PC-9 (cell line): ENCODE measurements around the gene CD99. TPM values are rescaled to one million over a fixed set of nuclear protein-coding genes. Genes with fewer than 3 reads are reported as not detected.

Experiments
- BruUV-seq: library from RNA; stranded (reverse); fragments of 400-500 nt; replicated peaks from 2 replicates; lab custom pipeline; 2021; lab: Mats Ljungman, UMichigan
- CTCF ChIA-PET: fragments of 300-600 bp; sonication (Branson Sonifier 250); formaldehyde crosslinking; loops from one replicate; lab custom pipeline; 2022; ENCODE audit warnings: antibody characterized with exemption; lab: Charles Lee
- POLR2A ChIA-PET: fragments of 300-600 bp; sonication (Branson Sonifier 250); formaldehyde crosslinking; loops from one replicate; lab custom pipeline; 2022; ENCODE audit warnings: antibody characterized with exemption; ENCODE audit not compliant: unreplicated experiment; lab: Charles Lee
- DNase-seq, 2 experiments: peaks; one replicate each; pipeline versions ENCODE4 v3.0.0 to v3.0.0-alpha.2; 2015 to 2022; ENCODE audit warnings: mixed read lengths in 1 of 2
- H2AFZ ChIP-seq: fragments of 200-600 bp; sonication (generic); 2 replicates; pipeline ENCODE4 v1.8.1; 2017; ENCODE audit warnings: antibody characterized with exemption
- H3F3A ChIP-seq: fragments of 200-600 bp; sonication (generic); 2 replicates; pipeline ENCODE4 v1.8.1; 2017; ENCODE audit warnings: antibody characterized with exemption, mild to moderate bottlenecking, low read depth; ENCODE audit not compliant: insufficient read depth
- H3K27ac ChIP-seq: fragments of 200-600 bp; sonication (generic); 2 replicates; pipeline ENCODE4 v1.6.1; 2016; ENCODE audit warnings: mixed run types
- H3K27me3 ChIP-seq: fragments of 200-600 bp; sonication (generic); 2 replicates; pipeline ENCODE4 v1.6.1; 2016; ENCODE audit warnings: low read depth, mixed run types; ENCODE audit not compliant: insufficient read depth
- H3K36me3 ChIP-seq: fragments of 200-600 bp; sonication (generic); 2 replicates; pipeline ENCODE4 v1.6.1; 2016; ENCODE audit warnings: low read depth, mixed run types
- H3K4me1 ChIP-seq: fragments of 200-600 bp; sonication (generic); replicated peaks from 2 replicates; pipeline ENCODE4 v1.6.1; 2016; ENCODE audit warnings: mixed run types; ENCODE audit not compliant: insufficient read depth
- H3K4me2 ChIP-seq: fragments of 200-600 bp; sonication (generic); 2 replicates; pipeline ENCODE4 v1.6.1; 2017; ENCODE audit warnings: mixed run types
- H3K4me3 ChIP-seq: fragments of 200-600 bp; sonication (generic); 2 replicates; pipeline ENCODE4 v1.6.1; 2016; ENCODE audit warnings: mixed run types
- H3K79me2 ChIP-seq: fragments of 200-600 bp; sonication (generic); 2 replicates; pipeline ENCODE4 v1.6.1; 2017; ENCODE audit warnings: low read depth, mixed run types
- H3K9me2 ChIP-seq: fragments of 200-600 bp; sonication (generic); 2 replicates; pipeline ENCODE4 v1.8.1; 2017; ENCODE audit warnings: mild to moderate bottlenecking; ENCODE audit not compliant: insufficient read depth
- H3K9me3 ChIP-seq: fragments of 200-600 bp; sonication (generic); 2 replicates; pipeline ENCODE4 v1.8.1; 2016; ENCODE audit warnings: low read depth; ENCODE audit not compliant: insufficient read depth
- H4K20me1 ChIP-seq: fragments of 200-600 bp; sonication (generic); 2 replicates; pipeline ENCODE4 v1.8.1; 2017; ENCODE audit not compliant: insufficient read depth
- CTCF ChIP-seq: fragments of 200-600 bp; sonication (generic); conservative IDR thresholded peaks from 2 replicates; pipeline ENCODE4 v1.6.1; 2017; ENCODE audit warnings: mixed run types, antibody characterized with exemption, mild to moderate bottlenecking, moderate library complexity
- EZH2 ChIP-seq: fragments of 200-600 bp; sonication (generic); IDR thresholded peaks from 2 replicates; pipeline ENCODE4 v1.8.0; 2017; ENCODE audit warnings: antibody characterized with exemption, low read depth
- intact Hi-C: fragments of 100-400 bp; cut with micrococcal nuclease; formaldehyde crosslinking; loops from one replicate; pipeline ENCODE4 v1.10.0; 2022; ENCODE audit not compliant: unreplicated experiment
- total RNA-seq: library from RNA; stranded (reverse); gene quantifications from 2 replicates; pipeline ENCODE4 v1.2.3, GENCODE V29; 2021

The CD99 gene
- total RNA-seq, 1 experiment from 2014 or later, result 159 TPM

GRCh38 chrX:2732076-2732475 lies 41.0 kb downstream of the CD99 start:
- Histone ChIP-seq H3K9me2 (no peaks in the 10 kb centered on the region), H3K79me2 (no peaks in the 10 kb centered on the region), H3F3A (no peaks in the 10 kb centered on the region), H2AFZ (no peak overlapping the region), H3K9me3 (no peaks in the 10 kb centered on the region), H3K4me3 (no peak overlapping the region), H3K4me1 (no peaks in the 10 kb centered on the region), H3K36me3 (peaks cover 5% of the 10 kb centered on the region; the same call in 1 of the 2 replicates), H3K27ac (no peak overlapping the region), H3K4me2 (no peak overlapping the region), H3K27me3 (no peaks in the 10 kb centered on the region), H4K20me1 (no peaks in the 10 kb centered on the region)
- BruUV-seq, result no TSS peak
- intact Hi-C loops, result no loop called here
- no peak for DNase-seq
- TF ChIP-seq CTCF (no peak), EZH2 (no peak)
- POLR2A ChIA-PET, result no interaction called here
- CTCF ChIA-PET, result no interaction called here

DNA sequence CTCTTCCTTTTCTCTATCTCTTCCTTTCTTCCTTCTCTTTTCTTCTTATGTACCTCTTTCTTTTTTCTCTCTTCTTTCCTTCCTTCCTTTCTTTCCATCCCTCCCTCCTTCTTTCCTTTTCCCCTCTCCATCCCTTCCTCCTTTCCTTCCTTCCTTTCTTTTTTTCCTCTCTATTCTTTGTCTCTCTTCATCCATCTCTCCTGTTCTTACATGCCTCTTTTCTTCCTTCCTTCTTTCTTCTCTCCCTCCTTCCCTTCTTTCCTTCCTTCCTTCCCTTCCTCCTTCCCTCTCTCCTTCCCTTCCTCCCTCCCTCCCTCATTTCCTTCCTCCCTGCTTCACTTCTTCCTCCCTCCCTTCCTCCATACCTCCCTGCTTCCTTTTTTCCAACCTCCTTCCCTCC lies 41.6 kb downstream of the CD99 start:
- CTCF ChIA-PET, result no interaction called here
- H3K9me3 ChIP-seq, result no peaks in the 10 kb centered on the region
- H3K9me2 ChIP-seq, result no peaks in the 10 kb centered on the region
- H3K4me2 ChIP-seq, result no peak overlapping the region
- H4K20me1 ChIP-seq, result no peaks in the 10 kb centered on the region
- no peak overlapping the region for H2AFZ ChIP-seq
- no peak overlapping the region for H3K4me3 ChIP-seq
- H3K27ac ChIP-seq, result no peak overlapping the region
- TF ChIP-seq EZH2 (no peak), CTCF (no peak)
- H3K4me1 ChIP-seq, result no peaks in the 10 kb centered on the region
- no peaks in the 10 kb centered on the region for H3F3A ChIP-seq
- POLR2A ChIA-PET, result no interaction called here
- no TSS peak for BruUV-seq
- DNase-seq, result no peak
- intact Hi-C loops, result no loop called here
- H3K36me3 ChIP-seq, result peaks cover 5% of the 10 kb centered on the region; the same call in 1 of the 2 replicates
- H3K27me3 ChIP-seq, result no peaks in the 10 kb centered on the region
- H3K79me2 ChIP-seq, result no peaks in the 10 kb centered on the region

GRCh38 chrX:2733286-2733685 lies 42.2 kb downstream of the CD99 start:
- Histone ChIP-seq H2AFZ (no peak overlapping the region), H3K79me2 (no peaks in the 10 kb centered on the region), H3K9me2 (no peaks in the 10 kb centered on the region), H3K9me3 (no peaks in the 10 kb centered on the region), H3F3A (no peaks in the 10 kb centered on the region), H4K20me1 (no peaks in the 10 kb centered on the region), H3K36me3 (peaks cover 5% of the 10 kb centered on the region; the same call in 1 of the 2 replicates), H3K4me3 (no peak overlapping the region), H3K4me2 (no peak overlapping the region), H3K4me1 (no peaks in the 10 kb centered on the region), H3K27me3 (no peaks in the 10 kb centered on the region), H3K27ac (no peak overlapping the region)
- intact Hi-C loops, result no loop called here
- no peak for TF ChIP-seq CTCF
- no peak for TF ChIP-seq EZH2
- POLR2A ChIA-PET, result no interaction called here
- no peak for DNase-seq
- CTCF ChIA-PET, result no interaction called here
- BruUV-seq, result no TSS peak
